HG03175 (cell line): ENCODE data around the gene FBXO24.

Experiments used
- ATAC-seq: cut with Tn5 transposase; IDR thresholded peaks from one replicate; pipeline ENCODE4 v1.9.1; 2021; ENCODE audit warnings: mild to moderate bottlenecking, moderate library complexity; ENCODE audit not compliant: unreplicated experiment

The FBXO24 gene

DNA sequence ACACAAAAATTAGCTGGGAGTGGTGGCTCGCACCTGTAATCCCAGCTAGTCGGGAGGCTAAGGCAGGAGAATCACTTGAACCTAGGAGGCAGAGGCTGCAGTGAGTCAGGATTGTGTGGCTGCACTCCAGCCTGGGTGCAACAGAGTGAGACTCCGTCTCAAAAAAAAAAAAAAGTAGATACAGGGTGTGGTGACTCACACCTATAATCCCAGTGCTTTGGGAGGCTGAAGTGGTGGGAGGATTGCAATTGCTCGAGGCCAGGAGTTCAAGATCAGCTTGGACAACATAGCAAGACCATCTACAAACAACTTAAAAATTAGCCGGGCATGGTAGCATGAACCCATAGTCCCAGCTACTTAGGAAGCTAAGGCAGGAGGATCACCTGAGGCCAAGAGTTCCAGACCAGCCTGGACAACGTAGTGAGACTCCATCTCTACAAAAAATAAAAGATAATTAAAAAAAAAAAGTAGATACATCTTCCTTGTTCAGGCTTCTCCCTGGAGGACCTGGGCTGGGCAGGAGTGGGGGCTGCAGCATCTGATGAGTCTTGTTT lies 28.3 kb downstream of the FBXO24 start:
- ATAC-seq = no peak

- no peak for ATAC-seq
These were observed 34.1 kb downstream of the FBXO24 start for GRCh38 chr7:100620239-100620638.

GRCh38 chr7:100620804-100621203 lies 34.7 kb downstream of the FBXO24 start:
- ATAC-seq = no peak

GRCh38 chr7:100621554-100621953 lies 35.4 kb downstream of the FBXO24 start:
- no peak for ATAC-seq

- no peak for ATAC-seq
These were observed 38.1 kb downstream of the FBXO24 start for GRCh38 chr7:100623951-100624824.

DNA sequence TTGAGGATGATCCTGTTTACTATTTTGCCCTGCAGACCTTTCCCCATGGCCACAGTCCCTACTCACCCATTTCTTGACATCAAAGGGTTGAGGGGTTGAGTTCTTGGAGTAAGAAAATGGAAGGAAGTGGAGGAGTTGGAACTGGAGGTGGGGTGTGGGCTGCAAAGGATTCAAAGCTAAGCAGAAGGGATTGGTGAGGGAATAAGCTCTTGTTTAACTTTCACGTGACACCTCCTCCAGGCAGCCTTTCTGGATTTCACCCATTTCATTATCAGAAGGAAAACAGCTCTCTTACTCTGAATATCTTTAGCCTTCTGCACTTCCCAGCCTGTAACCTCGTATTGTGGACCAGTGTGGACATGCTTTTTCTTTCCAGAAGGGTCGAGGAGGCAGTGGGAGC lies 39.9 kb downstream of the FBXO24 start:
- no peak for ATAC-seq

GRCh38 chr7:100626530-100627237 lies 40.6 kb downstream of the FBXO24 start:
- peak; percentile 84 for ATAC-seq

DNA sequence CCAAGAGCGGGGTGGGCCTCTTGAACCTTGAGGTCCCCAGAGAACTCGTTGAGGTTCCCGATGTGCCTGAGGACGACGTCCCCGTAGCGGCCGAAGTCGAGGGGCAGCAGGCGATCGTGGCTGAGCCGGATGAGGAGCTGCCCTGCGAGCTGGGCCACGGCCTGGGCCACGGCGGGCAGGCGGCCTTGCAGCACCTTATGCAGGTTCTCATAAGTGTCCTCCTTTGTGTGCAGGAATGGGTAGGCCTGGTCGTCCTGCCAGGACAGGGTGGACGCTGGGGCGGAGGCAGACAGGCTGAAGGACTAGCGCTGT lies 41.1 kb downstream of the FBXO24 start:
- ATAC-seq = no peak

DNA sequence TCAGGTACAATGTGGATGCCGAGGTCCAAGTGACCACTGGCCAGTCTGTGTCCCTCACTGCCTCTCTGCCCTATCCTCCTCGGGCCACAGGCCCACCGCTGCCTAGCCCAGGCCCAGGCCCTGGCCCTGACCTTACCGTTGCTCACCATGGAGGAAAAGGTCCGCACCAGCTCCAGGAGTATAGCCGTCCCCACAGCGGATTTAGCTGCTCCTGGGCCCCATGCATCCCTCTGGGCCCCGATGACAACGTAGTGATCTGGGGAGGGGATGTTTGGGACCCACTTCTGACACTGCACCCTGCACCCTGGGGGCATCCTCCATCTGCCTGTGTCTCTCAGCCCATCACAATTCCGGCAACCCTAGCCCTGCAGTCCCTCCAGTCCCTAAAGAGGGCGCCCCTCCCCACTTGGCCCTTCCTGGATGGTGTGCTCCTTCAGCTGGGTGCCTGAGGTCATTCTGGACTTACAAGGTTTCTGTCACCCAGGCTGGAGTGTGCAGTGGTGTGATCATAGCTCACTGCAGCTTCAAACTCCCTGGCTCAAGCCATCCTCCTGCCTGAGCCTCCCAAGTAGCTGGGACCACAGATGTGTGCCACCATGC lies 43.1 kb downstream of the FBXO24 start:
- ATAC-seq = no peak

- ATAC-seq = no peak
These were observed 43.9 kb downstream of the FBXO24 start for GRCh38 chr7:100630066-100630465.

DNA sequence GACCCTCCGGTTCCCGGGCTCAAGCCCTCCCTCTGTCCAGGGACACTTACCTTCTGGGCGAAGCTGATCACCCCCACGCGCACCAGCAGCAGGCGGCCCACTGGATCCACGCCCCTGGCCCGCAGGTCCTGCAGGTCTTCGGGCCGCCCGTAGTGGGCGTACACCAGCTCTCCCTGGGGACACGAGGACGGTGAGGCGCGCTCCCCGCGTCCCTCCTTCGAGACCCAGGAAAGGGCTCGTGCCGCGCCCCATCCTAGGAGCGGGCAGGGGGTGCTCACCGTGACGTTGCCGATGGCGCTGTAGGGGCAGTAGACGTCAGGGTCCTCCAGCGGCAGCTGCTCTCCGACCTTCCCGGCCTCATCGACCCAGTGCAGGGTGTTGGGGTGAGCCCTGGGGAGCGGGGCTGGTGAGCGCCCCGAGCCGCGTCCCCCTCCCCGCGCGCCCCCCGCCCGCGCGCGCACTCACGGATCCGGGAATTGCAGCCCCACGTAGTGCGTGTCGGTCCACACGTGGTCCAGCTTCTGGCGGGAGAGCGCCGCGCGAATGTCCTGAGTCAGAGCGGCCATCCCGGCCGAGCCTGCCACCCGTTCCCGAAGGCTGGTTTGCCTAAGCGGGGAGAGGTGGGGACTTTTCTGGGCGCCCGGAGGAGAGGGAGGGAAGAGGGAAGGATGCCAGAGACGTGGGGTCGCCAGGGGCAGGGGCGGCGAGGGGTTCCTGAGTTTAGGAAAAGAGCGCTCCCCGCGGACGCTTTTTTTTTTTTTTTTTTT lies 47.0 kb downstream of the FBXO24 start:
- ATAC-seq = peak; percentile 44

- no peak for ATAC-seq
These were observed 53.9 kb downstream of the FBXO24 start for GRCh38 chr7:100639995-100640516.

GRCh38 chr7:100640517-100641440 lies 54.7 kb downstream of the FBXO24 start:
- no peak for ATAC-seq

DNA sequence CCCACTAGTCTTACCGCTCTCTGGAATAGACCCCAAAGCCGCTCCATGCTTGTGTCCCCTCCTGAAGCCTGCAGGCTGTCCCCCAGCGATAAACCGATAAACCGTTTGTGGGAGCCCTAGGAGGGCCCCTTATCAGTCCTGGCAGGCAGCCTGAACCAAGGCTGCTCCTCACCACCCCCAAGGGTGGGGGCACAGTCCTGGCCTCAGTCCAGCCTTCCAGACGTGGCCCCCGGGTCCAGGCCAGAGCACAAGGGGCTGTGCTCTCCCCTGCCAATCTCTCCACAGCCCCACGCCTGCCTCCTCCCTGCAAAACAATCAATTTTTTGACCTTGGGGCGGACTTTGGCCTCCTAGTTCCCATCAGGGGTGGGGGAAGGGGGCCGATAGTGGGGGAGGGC lies 55.3 kb downstream of the FBXO24 start, which contains the start of gene TFR2:
TFR2 (minus strand) TSS at position 90 of the 397 bp plus-strand sequence; CDS start at position 47, 43 bp downstream.
- ATAC-seq = no peak

DNA sequence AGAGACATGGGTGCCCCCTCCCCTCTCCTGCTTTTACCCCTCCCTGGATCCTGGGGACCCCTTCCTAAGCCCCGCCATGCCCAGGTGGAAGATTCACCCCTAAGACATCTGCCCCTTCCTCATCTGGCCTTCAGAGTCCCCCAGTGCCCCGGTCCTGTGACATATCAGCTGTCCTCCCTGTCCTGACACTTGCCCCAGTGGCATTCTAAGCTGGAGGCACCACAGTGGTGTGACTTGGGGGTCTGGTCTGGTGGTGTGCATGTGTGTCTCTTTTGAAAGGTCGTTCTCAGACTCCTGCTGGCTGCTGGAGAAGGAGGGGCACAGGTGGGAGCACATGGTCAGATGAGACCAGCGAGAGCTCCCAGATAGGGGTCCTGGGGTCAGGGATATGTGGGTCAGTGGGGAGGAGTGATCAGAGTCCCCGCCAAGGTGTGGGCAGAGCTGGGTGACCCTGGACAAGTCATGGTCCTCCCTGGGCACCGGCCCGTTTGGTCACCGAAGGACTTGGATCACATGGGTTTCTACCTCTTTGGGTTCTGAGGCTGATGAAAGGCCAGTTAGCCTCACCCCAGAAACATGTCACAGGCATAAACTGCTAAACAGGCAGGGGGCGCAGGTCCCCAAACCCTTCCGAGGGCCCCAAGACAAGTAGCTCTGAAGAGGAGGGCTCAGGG lies 55.9 kb downstream of the FBXO24 start:
- ATAC-seq = no peak

- no peak for ATAC-seq
These were observed 56.4 kb downstream of the FBXO24 start for GRCh38 chr7:100642534-100642907.

GRCh38 chr7:100649826-100650565 lies 63.9 kb downstream of the FBXO24 start:
- no peak for ATAC-seq
